HEK293 (cell line): ENCODE results near the gene FANCD2OS.

Experiments
- BCL11A ChIP-seq: fragments of 450-650 bp; formaldehyde crosslinking; IDR thresholded peaks from 2 replicates; pipeline ENCODE4 v1.5.1; 2016; ENCODE audit warnings: low read depth, missing biosample characterization, missing genetic modification characterization
- EGR2 ChIP-seq: fragments of 450-650 bp; formaldehyde crosslinking; IDR thresholded peaks from 2 replicates; pipeline ENCODE4 v1.5.1; 2016; ENCODE audit warnings: low read depth, missing biosample characterization, missing genetic modification characterization
- GLI4 ChIP-seq: fragments of 450-650 bp; formaldehyde crosslinking; IDR thresholded peaks from 2 replicates; pipeline ENCODE4 v1.5.1; 2016; ENCODE audit warnings: missing biosample characterization, missing genetic modification characterization
- GLIS2 ChIP-seq: fragments of 450-650 bp; formaldehyde crosslinking; IDR thresholded peaks from 2 replicates; pipeline ENCODE4 v1.5.1; 2016; ENCODE audit warnings: missing biosample characterization, missing genetic modification characterization
- HOXD13 ChIP-seq: sonication (generic); formaldehyde crosslinking; IDR thresholded peaks from 2 replicates; pipeline ENCODE4 v1.8.0; 2022; ENCODE audit warnings: missing genetic modification reagents, borderline replicate concordance
- KLF7 ChIP-seq: fragments of 450-650 bp; formaldehyde crosslinking; IDR thresholded peaks from 2 replicates; pipeline ENCODE4 v1.5.1; 2016; ENCODE audit warnings: missing biosample characterization, missing genetic modification characterization, borderline replicate concordance
- OVOL3 ChIP-seq: fragments of 450-650 bp; formaldehyde crosslinking; IDR thresholded peaks from 2 replicates; pipeline ENCODE4 v1.5.1; 2016; ENCODE audit warnings: missing biosample characterization, missing genetic modification characterization
- RBAK ChIP-seq: fragments of 450-650 bp; formaldehyde crosslinking; IDR thresholded peaks from 2 replicates; pipeline ENCODE4 v1.5.1; 2016; ENCODE audit warnings: missing biosample characterization, missing genetic modification characterization
- TCF7L2 ChIP-seq: IDR thresholded peaks from 2 replicates; pipeline ENCODE4 v1.6.1; 2011; ENCODE audit warnings: low read depth, mild to moderate bottlenecking, inconsistent platforms, low read length, moderate library complexity, borderline replicate concordance
- TRIM28 ChIP-seq: IDR thresholded peaks from 2 replicates; pipeline ENCODE4 v1.6.1; 2011; ENCODE audit warnings: low read length, control low read depth, borderline replicate concordance
- WT1 ChIP-seq: fragments of 450-650 bp; formaldehyde crosslinking; IDR thresholded peaks from 2 replicates; pipeline ENCODE4 v1.5.1; 2016; ENCODE audit warnings: missing biosample characterization, missing genetic modification characterization
- ZFP37 ChIP-seq: fragments of 450-650 bp; formaldehyde crosslinking; IDR thresholded peaks from 2 replicates; pipeline ENCODE4 v1.5.1; 2016; ENCODE audit warnings: missing biosample characterization, missing genetic modification characterization
- ZFP41 ChIP-seq: fragments of 450-650 bp; formaldehyde crosslinking; IDR thresholded peaks from 2 replicates; pipeline ENCODE4 v1.5.1; 2016; ENCODE audit warnings: missing biosample characterization, missing genetic modification characterization, borderline replicate concordance
- ZFP69B ChIP-seq: fragments of 450-650 bp; formaldehyde crosslinking; IDR thresholded peaks from 2 replicates; pipeline ENCODE4 v1.5.1; 2016; ENCODE audit warnings: missing biosample characterization, missing genetic modification characterization
- ZNF112 ChIP-seq: fragments of 450-650 bp; formaldehyde crosslinking; IDR thresholded peaks from 2 replicates; pipeline ENCODE4 v1.5.0; 2017; ENCODE audit warnings: missing biosample characterization, missing genetic modification characterization
- ZNF146 ChIP-seq: fragments of 450-650 bp; formaldehyde crosslinking; IDR thresholded peaks from 2 replicates; pipeline ENCODE4 v1.5.1; 2016; ENCODE audit warnings: missing biosample characterization, missing genetic modification characterization
- ZNF157 ChIP-seq: fragments of 450-650 bp; formaldehyde crosslinking; IDR thresholded peaks from 2 replicates; pipeline ENCODE4 v1.5.1; 2016; ENCODE audit warnings: missing biosample characterization, missing genetic modification characterization
- ZNF211 ChIP-seq: fragments of 450-650 bp; formaldehyde crosslinking; IDR thresholded peaks from 2 replicates; pipeline ENCODE4 v1.5.1; 2016; ENCODE audit warnings: low read depth, missing biosample characterization, missing genetic modification characterization
- ZNF239 ChIP-seq: fragments of 450-650 bp; formaldehyde crosslinking; IDR thresholded peaks from 2 replicates; pipeline ENCODE4 v1.5.1; 2016; ENCODE audit warnings: missing biosample characterization, missing genetic modification characterization
- ZNF248 ChIP-seq: fragments of 450-650 bp; formaldehyde crosslinking; IDR thresholded peaks from 2 replicates; pipeline ENCODE4 v1.5.1; 2017; ENCODE audit warnings: missing biosample characterization, missing genetic modification characterization
- ZNF416 ChIP-seq: fragments of 450-650 bp; formaldehyde crosslinking; IDR thresholded peaks from 2 replicates; pipeline ENCODE4 v1.5.1; 2016; ENCODE audit warnings: missing biosample characterization, missing genetic modification characterization
- ZNF521 ChIP-seq: fragments of 450-650 bp; formaldehyde crosslinking; IDR thresholded peaks from 2 replicates; pipeline ENCODE4 v1.5.1; 2017; ENCODE audit warnings: missing biosample characterization, mild to moderate bottlenecking, missing genetic modification characterization
- ZNF530 ChIP-seq: fragments of 450-650 bp; formaldehyde crosslinking; IDR thresholded peaks from 2 replicates; pipeline ENCODE4 v1.5.1; 2016; ENCODE audit warnings: low read depth, missing biosample characterization, missing genetic modification characterization
- ZNF555 ChIP-seq: fragments of 450-650 bp; formaldehyde crosslinking; conservative IDR thresholded peaks from 2 replicates; pipeline ENCODE4 v1.5.1; 2017; ENCODE audit warnings: missing biosample characterization, mild to moderate bottlenecking, missing genetic modification characterization, inconsistent platforms
- ZNF585B ChIP-seq: fragments of 450-650 bp; formaldehyde crosslinking; IDR thresholded peaks from 2 replicates; pipeline ENCODE4 v1.5.1; 2016; ENCODE audit warnings: missing biosample characterization, missing genetic modification characterization
- ZNF660 ChIP-seq: fragments of 450-650 bp; IDR thresholded peaks from 2 replicates; pipeline ENCODE4 v1.5.1; 2018; ENCODE audit warnings: missing biosample characterization, mild to moderate bottlenecking, missing genetic modification characterization
- ZNF701 ChIP-seq: fragments of 450-650 bp; formaldehyde crosslinking; IDR thresholded peaks from 2 replicates; pipeline ENCODE4 v1.5.1; 2016; ENCODE audit warnings: missing biosample characterization, missing genetic modification characterization
- ZNF791 ChIP-seq: fragments of 450-650 bp; formaldehyde crosslinking; IDR thresholded peaks from 2 replicates; pipeline ENCODE4 v1.5.1; 2016; ENCODE audit warnings: missing biosample characterization, missing genetic modification characterization
- ZNF843 ChIP-seq: fragments of 450-650 bp; formaldehyde crosslinking; IDR thresholded peaks from 2 replicates; pipeline ENCODE4 v1.5.1; 2016; ENCODE audit warnings: missing biosample characterization, missing genetic modification characterization
- ZSCAN30 ChIP-seq: fragments of 450-650 bp; IDR thresholded peaks from 2 replicates; pipeline ENCODE4 v1.5.1; 2018; ENCODE audit warnings: missing biosample characterization, mild to moderate bottlenecking, missing genetic modification characterization, moderate library complexity
- ZXDB ChIP-seq: fragments of 450-650 bp; formaldehyde crosslinking; IDR thresholded peaks from 2 replicates; pipeline ENCODE4 v1.5.1; 2016; ENCODE audit warnings: missing biosample characterization, missing genetic modification characterization
- TF ChIP-seq, protein P1 (sequence below): fragments of 450-650 bp; formaldehyde crosslinking; IDR thresholded peaks from 2 replicates; pipeline ENCODE4 v1.5.1; 2016; ENCODE audit warnings: missing biosample characterization, missing genetic modification characterization, borderline replicate concordance
- TF ChIP-seq, protein P2 (sequence below): fragments of 450-650 bp; formaldehyde crosslinking; IDR thresholded peaks from 2 replicates; pipeline ENCODE4 v1.5.1; 2016; ENCODE audit warnings: missing biosample characterization, missing genetic modification characterization, low read depth
- TF ChIP-seq, protein P3 (sequence below): fragments of 450-650 bp; formaldehyde crosslinking; conservative IDR thresholded peaks from 2 replicates; pipeline ENCODE4 v1.5.1; 2016; ENCODE audit warnings: low read depth, missing biosample characterization, missing genetic modification characterization

Gene FANCD2OS

DNA sequence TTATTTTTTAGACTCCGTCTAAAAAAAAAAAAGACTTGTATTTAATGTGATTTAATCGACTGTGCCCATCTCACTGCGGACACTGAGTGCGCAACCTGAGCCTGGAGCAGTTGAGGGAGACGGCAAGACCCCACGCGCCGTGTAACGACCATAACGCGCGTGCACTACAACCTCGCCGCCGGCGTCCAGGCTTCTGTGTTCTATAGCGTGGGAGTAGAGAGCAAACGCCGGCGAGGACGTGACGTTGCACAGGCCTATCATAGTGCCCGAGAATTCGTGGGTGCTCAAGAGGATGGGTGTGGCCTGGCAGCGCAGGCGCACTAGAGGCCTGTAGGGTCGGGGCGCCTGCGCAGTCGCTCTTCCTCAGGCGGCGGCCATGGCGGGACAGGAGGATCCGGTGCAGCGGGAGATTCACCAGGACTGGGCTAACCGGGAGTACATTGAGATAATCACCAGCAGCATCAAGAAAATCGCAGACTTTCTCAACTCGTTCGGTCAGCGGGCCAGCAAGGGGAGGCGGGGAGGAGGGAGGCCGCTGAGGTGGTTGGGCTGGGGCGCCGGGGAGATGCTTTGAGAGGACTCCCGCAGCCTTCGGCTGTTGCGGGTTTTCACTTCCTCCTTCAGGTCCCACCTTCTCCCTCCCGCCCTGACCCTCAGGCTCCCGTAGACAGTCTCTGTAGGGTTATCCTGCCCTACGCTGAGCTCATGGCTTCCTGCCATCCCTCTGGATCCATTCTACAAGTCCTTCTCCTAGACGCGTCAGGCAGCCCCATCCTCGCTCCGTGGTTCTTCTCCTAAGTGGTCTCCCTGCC lies 7.5 kb upstream of the FANCD2OS start, which contains the start of gene BRK1 (continued):
- no peak; the same call in 1 of the 2 replicates for TF ChIP-seq WT1
- no peak for TF ChIP-seq GLIS2 (tag by site-specific recombination)
- no peak for TF ChIP-seq ZNF791
- no peak for TF ChIP-seq ZNF211 (tag by site-specific recombination)
- no peak for TF ChIP-seq GLI4 (tag by site-specific recombination)
- no peak for TF ChIP-seq ZNF701 (tag by site-specific recombination)
- TF ChIP-seq ZFP41: no peak
- TF ChIP-seq, protein P1, sequence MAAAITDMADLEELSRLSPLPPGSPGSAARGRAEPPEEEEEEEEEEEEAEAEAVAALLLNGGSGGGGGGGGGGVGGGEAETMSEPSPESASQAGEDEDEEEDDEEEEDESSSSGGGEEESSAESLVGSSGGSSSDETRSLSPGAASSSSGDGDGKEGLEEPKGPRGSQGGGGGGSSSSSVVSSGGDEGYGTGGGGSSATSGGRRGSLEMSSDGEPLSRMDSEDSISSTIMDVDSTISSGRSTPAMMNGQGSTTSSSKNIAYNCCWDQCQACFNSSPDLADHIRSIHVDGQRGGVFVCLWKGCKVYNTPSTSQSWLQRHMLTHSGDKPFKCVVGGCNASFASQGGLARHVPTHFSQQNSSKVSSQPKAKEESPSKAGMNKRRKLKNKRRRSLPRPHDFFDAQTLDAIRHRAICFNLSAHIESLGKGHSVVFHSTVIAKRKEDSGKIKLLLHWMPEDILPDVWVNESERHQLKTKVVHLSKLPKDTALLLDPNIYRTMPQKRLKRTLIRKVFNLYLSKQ (tag by site-specific recombination): no peak
- TF ChIP-seq ZNF112 (tag by site-specific recombination): no peak
- TF ChIP-seq, protein P2, sequence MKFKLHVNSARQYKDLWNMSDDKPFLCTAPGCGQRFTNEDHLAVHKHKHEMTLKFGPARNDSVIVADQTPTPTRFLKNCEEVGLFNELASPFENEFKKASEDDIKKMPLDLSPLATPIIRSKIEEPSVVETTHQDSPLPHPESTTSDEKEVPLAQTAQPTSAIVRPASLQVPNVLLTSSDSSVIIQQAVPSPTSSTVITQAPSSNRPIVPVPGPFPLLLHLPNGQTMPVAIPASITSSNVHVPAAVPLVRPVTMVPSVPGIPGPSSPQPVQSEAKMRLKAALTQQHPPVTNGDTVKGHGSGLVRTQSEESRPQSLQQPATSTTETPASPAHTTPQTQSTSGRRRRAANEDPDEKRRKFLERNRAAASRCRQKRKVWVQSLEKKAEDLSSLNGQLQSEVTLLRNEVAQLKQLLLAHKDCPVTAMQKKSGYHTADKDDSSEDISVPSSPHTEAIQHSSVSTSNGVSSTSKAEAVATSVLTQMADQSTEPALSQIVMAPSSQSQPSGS (tag by site-specific recombination): no peak
- no peak for TF ChIP-seq ZNF555 (tag by site-specific recombination)
- TF ChIP-seq ZSCAN30 (tag by site-specific recombination): no peak
- TF ChIP-seq RBAK: no peak
- TF ChIP-seq, protein P3, sequence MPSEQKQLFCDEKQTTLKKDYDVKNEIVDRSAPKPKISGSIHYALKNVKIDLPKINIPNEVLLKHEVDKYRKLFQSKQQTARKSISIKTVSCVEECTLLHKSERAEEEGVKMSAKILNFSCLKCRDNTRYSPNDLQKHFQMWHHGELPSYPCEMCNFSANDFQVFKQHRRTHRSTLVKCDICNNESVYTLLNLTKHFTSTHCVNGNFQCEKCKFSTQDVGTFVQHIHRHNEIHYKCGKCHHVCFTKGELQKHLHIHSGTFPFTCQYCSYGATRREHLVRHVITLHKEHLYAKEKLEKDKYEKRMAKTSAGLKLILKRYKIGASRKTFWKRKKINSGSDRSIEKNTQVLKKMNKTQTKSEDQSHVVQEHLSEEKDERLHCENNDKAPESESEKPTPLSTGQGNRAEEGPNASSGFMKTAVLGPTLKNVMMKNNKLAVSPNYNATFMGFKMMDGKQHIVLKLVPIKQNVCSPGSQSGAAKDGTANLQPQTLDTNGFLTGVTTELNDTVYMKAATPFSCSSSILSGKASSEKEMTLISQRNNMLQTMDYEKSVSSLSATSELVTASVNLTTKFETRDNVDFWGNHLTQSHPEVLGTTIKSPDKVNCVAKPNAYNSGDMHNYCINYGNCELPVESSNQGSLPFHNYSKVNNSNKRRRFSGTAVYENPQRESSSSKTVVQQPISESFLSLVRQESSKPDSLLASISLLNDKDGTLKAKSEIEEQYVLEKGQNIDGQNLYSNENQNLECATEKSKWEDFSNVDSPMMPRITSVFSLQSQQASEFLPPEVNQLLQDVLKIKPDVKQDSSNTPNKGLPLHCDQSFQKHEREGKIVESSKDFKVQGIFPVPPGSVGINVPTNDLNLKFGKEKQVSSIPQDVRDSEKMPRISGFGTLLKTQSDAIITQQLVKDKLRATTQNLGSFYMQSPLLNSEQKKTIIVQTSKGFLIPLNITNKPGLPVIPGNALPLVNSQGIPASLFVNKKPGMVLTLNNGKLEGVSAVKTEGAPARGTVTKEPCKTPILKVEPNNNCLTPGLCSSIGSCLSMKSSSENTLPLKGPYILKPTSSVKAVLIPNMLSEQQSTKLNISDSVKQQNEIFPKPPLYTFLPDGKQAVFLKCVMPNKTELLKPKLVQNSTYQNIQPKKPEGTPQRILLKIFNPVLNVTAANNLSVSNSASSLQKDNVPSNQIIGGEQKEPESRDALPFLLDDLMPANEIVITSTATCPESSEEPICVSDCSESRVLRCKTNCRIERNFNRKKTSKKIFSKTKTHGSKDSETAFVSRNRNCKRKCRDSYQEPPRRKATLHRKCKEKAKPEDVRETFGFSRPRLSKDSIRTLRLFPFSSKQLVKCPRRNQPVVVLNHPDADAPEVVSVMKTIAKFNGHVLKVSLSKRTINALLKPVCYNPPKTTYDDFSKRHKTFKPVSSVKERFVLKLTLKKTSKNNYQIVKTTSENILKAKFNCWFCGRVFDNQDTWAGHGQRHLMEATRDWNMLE: no peak
- 0 out of 2 replicates have a peak, but pooled peaks have one; percentile 4 for TF ChIP-seq BCL11A (tag by site-specific recombination)
- no peak for TF ChIP-seq ZNF239 (tag by site-specific recombination)
- TF ChIP-seq ZNF843 (tag by site-specific recombination): 0 out of 2 replicates have a peak, but pooled peaks have one; percentile 42
- peak; percentile 13; the same call in 1 of the 2 replicates for TF ChIP-seq TRIM28
- no peak for TF ChIP-seq TCF7L2
- no peak for TF ChIP-seq ZNF530 (tag by site-specific recombination)
- no peak for TF ChIP-seq ZNF416 (tag by site-specific recombination)
- peak; percentile 75 for TF ChIP-seq EGR2 (tag by site-specific recombination)
- TF ChIP-seq ZNF248 (tag by site-specific recombination): no peak
- TF ChIP-seq ZFP37: no peak
- TF ChIP-seq ZNF157 (tag by site-specific recombination): no peak
- TF ChIP-seq KLF7 (tag by site-specific recombination): no peak
- TF ChIP-seq ZNF585B: no peak
- TF ChIP-seq ZFP69B: no peak
- TF ChIP-seq ZNF521 (tag by site-specific recombination): no peak
- TF ChIP-seq ZXDB: 0 out of 2 replicates have a peak, but pooled peaks have one; percentile 55
- no peak for TF ChIP-seq ZNF146
- TF ChIP-seq HOXD13 (CRISPR knock-in tag): no peak
- peak; percentile 19; the same call in 1 of the 2 replicates for TF ChIP-seq ZNF660
- TF ChIP-seq OVOL3: no peak
